SK-N-MC (cell line): ENCODE data around the gene PFDN6.

Source experiments
- EZH2 ChIP-seq: fragments of 200-600 bp; sonication (generic); IDR thresholded peaks from one replicate; pipeline ENCODE4 v1.6.1; 2017; ENCODE audit warnings: antibody characterized with exemption
- POLR2AphosphoS5 ChIP-seq: IDR thresholded peaks from 2 replicates; pipeline ENCODE4 v1.6.1; 2012; ENCODE audit warnings: mild to moderate bottlenecking, low read depth, low read length, borderline replicate concordance

DNA sequence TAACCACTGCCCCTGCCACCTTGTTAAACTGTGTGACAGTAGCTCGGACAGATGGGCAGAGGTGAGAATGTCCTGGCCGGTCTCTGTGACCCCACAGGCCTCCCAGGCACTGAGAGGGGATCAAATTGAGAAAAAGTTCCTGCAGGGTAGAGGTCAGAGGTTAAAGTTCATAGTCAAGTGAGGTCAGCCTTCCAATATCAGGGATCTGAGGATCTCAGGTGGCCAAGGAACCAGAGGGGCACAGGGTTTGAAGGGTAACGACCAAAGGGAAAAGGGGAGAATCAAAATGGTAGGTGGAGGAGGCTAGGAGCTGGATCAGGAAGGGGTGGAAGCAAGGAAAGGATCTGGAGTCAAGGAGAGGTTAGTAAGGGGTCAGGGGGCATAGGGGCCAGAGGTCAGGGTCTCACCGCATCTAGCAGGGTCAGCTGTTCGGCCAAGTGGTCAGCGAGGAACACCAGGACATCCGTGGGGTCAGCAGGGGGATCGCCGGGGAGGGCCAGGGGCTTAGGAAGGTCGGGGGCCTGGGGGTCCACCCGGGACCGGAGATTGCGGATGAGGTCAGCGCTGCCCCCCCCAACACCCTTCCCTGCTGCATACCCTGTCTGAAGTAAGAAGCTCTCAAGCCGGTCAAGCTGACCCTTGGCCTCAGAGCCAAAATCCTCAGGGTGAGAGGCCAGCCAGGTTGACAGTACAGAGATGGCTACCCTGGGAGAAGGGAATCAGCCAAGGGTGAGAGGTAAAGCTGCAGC, 6.4 kb downstream of the PFDN6 start:
- TF ChIP-seq EZH2 (no peak), POLR2AphosphoS5 (no peak)
